Natural killer cell (primary cell): ENCODE results near the gene DAPK2. TPM values are rescaled to one million over a fixed set of nuclear protein-coding genes. Genes with fewer than 3 reads are reported as not detected.
"Not testable (repeated sequence)": the region's sequence is repeated elsewhere in the genome, so short reads cannot be mapped to it uniquely, and the experiment has no call there.

Experiments
- ATAC-seq, 3 donors: fragments of 150-1000 bp in 2 of 3; fragments of 200-7000 bp in 1 of 3; cut with Tn5 transposase; 1 replicate in 1 of 3; 2 replicates in 2 of 3; pipeline ENCODE4 v1.10.0; 2021; ENCODE audit warnings: mild to moderate bottlenecking in 2 of 3, moderate library complexity in 2 of 3
- DNase-seq, 2 donors: peaks; one replicate each; pipeline versions ENCODE4 v3.0.0 to v3.0.0-alpha.2; 2013 to 2021; ENCODE audit warnings: mixed read lengths in 1 of 2
- H3K27ac ChIP-seq: one replicate; pipeline ENCODE4 v1.5.1; 2013; ENCODE audit warnings: mild to moderate bottlenecking, low read length
- H3K27me3 ChIP-seq: one replicate; pipeline ENCODE4 v1.6.1; 2013; ENCODE audit warnings: low read length; ENCODE audit not compliant: control insufficient read depth, insufficient read depth
- H3K36me3 ChIP-seq: one replicate; pipeline ENCODE4 v1.6.1; 2013; ENCODE audit warnings: low read length; ENCODE audit not compliant: control insufficient read depth, insufficient read depth
- H3K4me1 ChIP-seq: one replicate; pipeline ENCODE4 v1.6.1; 2013; ENCODE audit warnings: low read length; ENCODE audit not compliant: control insufficient read depth, insufficient read depth
- H3K4me3 ChIP-seq: one replicate; pipeline ENCODE4 v1.5.1; 2013; ENCODE audit warnings: low read length
- H3K9me3 ChIP-seq: one replicate; pipeline ENCODE4 v1.6.1; 2013; ENCODE audit warnings: low read length; ENCODE audit not compliant: control insufficient read depth, insufficient read depth
- H3K27ac Mint-ChIP-seq, 2 donors: one replicate each; pipeline ENCODE4 v1.8.0; 2022; ENCODE audit warnings: mild to moderate bottlenecking in 2 of 2, mixed read lengths in 2 of 2, moderate library complexity in 1 of 2
- H3K27me3 Mint-ChIP-seq, 2 donors: one replicate each; pipeline ENCODE4 v1.8.0; 2022; ENCODE audit warnings: low read depth in 2 of 2, mixed read lengths in 2 of 2
- H3K36me3 Mint-ChIP-seq: one replicate; pipeline ENCODE4 v1.8.0; 2022; ENCODE audit warnings: mixed read lengths
- H3K4me1 Mint-ChIP-seq, 2 donors: one replicate each; pipeline ENCODE4 v1.8.0; 2022; ENCODE audit warnings: mixed read lengths in 2 of 2
- H3K4me3 Mint-ChIP-seq: one replicate; pipeline ENCODE4 v1.8.0; 2022; ENCODE audit warnings: mild to moderate bottlenecking, moderate library complexity, mixed read lengths
- H3K9me3 Mint-ChIP-seq, 2 donors: one replicate each; pipeline ENCODE4 v1.8.0; 2022; ENCODE audit warnings: mixed read lengths in 2 of 2
- CTCF ChIP-seq: fragments of 200-600 bp; IDR thresholded peaks from one replicate; pipeline ENCODE4 v1.8.0; 2022; ENCODE audit warnings: antibody characterized with exemption
- WGBS: methylation state at CpG from one replicate; pipeline ENCODE4 v1.1.7; 2013; ENCODE audit warnings: missing lambda C conversion rate; ENCODE audit not compliant: insufficient coverage; 5-methylcytosine and 5-hydroxymethylcytosine counted together
- intact Hi-C: fragments of 100-400 bp; cut with micrococcal nuclease; formaldehyde crosslinking; loops from one replicate; pipeline ENCODE4 v1.14.2; 2022
- total RNA-seq, 4 donors: library from RNA; stranded (reverse); fragments of 120-200 nt in 1 of 4; gene quantifications; one replicate each; pipeline versions ENCODE4 v1.2.3 to v1.2.4, GENCODE V29; 2013 to 2022

Gene DAPK2
- total RNA-seq, 3 donors from 2014 or later (not counting 1 experiment from before 2014, with no cell fraction given) = 3.7 to 25.3 (median 6.0) TPM

- Mint-ChIP-seq H3K36me3 (no peaks in the 10 kb centered on the region), H3K27ac (no peak overlapping the region), H3K27me3 (no peaks in the 10 kb centered on the region), H3K4me1 (peaks cover 0 to 10% of the 10 kb centered on the region in 2 donors), H3K9me3 (no peaks in the 10 kb centered on the region), H3K4me3 (no peak overlapping the region)
- no peaks in the 10 kb centered on the region for H3K9me3 ChIP-seq
- 83% methylated on average over 4 of the region's 4 CpGs for WGBS
- H3K4me1 ChIP-seq = peaks cover 5% of the 10 kb centered on the region
- H3K27ac ChIP-seq = no peak overlapping the region
- DNase-seq (no peak), ATAC-seq (no peak)
- peaks cover 15% of the 10 kb centered on the region for H3K36me3 ChIP-seq
- no peaks in the 10 kb centered on the region for H3K27me3 ChIP-seq
- intact Hi-C loops = no loop called here
- H3K4me3 ChIP-seq = no peak overlapping the region
- no peak for TF ChIP-seq CTCF
Measured at GRCh38 chr15:64068133-64068532, 21.8 kb upstream of the DAPK2 start.

- Mint-ChIP-seq H3K4me1 (peaks cover 0 to 10% of the 10 kb centered on the region in 2 donors), H3K36me3 (no peaks in the 10 kb centered on the region), H3K9me3 (no peaks in the 10 kb centered on the region), H3K27me3 (no peaks in the 10 kb centered on the region), H3K27ac (no peak overlapping the region), H3K4me3 (no peak overlapping the region)
- Histone ChIP-seq H3K9me3 (no peaks in the 10 kb centered on the region), H3K27ac (no peak overlapping the region), H3K27me3 (no peaks in the 10 kb centered on the region), H3K4me3 (no peak overlapping the region), H3K4me1 (peaks cover 5% of the 10 kb centered on the region), H3K36me3 (peaks cover 10% of the 10 kb centered on the region)
- TF ChIP-seq CTCF = peak; percentile 84
- DNase-seq (peak; percentile 60 to 85), ATAC-seq (peak; percentile 90 to 96 (median 95))
- intact Hi-C loops = loop anchor here (1.0 kb wide), 4 partner anchors 241 to 601 kb away; no protein-coding TSS in a partner anchor
- WGBS = 24% methylated on average over 11 of the region's 11 CpGs
Measured at GRCh38 chr15:64067564-64068030, 21.3 kb upstream of the DAPK2 start.

GRCh38 chr15:64066451-64066850 lies 20.2 kb upstream of the DAPK2 start:
- H3K36me3 Mint-ChIP-seq = no peaks in the 10 kb centered on the region
- no peak for TF ChIP-seq CTCF
- H3K9me3 Mint-ChIP-seq = no peaks in the 10 kb centered on the region
- no peak overlapping the region for H3K27ac Mint-ChIP-seq
- no peak overlapping the region for H3K4me3 Mint-ChIP-seq
- Histone ChIP-seq H3K4me3 (no peak overlapping the region), H3K27me3 (no peaks in the 10 kb centered on the region), H3K36me3 (peaks cover 1% of the 10 kb centered on the region), H3K9me3 (no peaks in the 10 kb centered on the region), H3K4me1 (peaks cover 5% of the 10 kb centered on the region), H3K27ac (no peak overlapping the region)
- WGBS = 100% methylated on average over 1 of the region's 1 CpG
- no peaks in the 10 kb centered on the region for H3K27me3 Mint-ChIP-seq
- ATAC-seq (no peak), DNase-seq (no peak)
- intact Hi-C loops = no loop called here
- H3K4me1 Mint-ChIP-seq = peaks cover 0 to 10% of the 10 kb centered on the region in 2 donors

GRCh38 chr15:64060716-64061115 lies 14.4 kb upstream of the DAPK2 start:
- 93% methylated on average over 29 of the region's 29 CpGs for WGBS
- no peaks in the 10 kb centered on the region for H3K36me3 Mint-ChIP-seq
- intact Hi-C loops = no loop called here
- ATAC-seq (no peak), DNase-seq (no peak)
- H3K4me3 Mint-ChIP-seq = no peak overlapping the region
- no peaks in the 10 kb centered on the region for H3K36me3 ChIP-seq
- no peaks in the 10 kb centered on the region for H3K4me1 Mint-ChIP-seq
- no peak for TF ChIP-seq CTCF
- no peak overlapping the region for H3K4me3 ChIP-seq
- H3K4me1 ChIP-seq = no peaks in the 10 kb centered on the region
- H3K27ac ChIP-seq = no peak overlapping the region
- no peaks in the 10 kb centered on the region for H3K9me3 ChIP-seq
- no peak overlapping the region for H3K27ac Mint-ChIP-seq
- H3K9me3 Mint-ChIP-seq = no peaks in the 10 kb centered on the region
- H3K27me3 ChIP-seq = no peaks in the 10 kb centered on the region
- peaks cover 0 to 3% of the 10 kb centered on the region in 2 donors for H3K27me3 Mint-ChIP-seq

GRCh38 chr15:64059104-64059503 lies 12.8 kb upstream of the DAPK2 start:
- H3K27ac ChIP-seq, H3K27me3 Mint-ChIP-seq, H3K9me3 ChIP-seq, H3K27me3 ChIP-seq, H3K4me1 Mint-ChIP-seq, DNase-seq, H3K36me3 ChIP-seq, H3K27ac Mint-ChIP-seq, ATAC-seq, H3K4me3 Mint-ChIP-seq, H3K36me3 Mint-ChIP-seq, intact Hi-C loops, H3K4me3 ChIP-seq, H3K4me1 ChIP-seq, H3K9me3 Mint-ChIP-seq: not testable (repeated sequence)
- 92% methylated on average over 2 of the region's 2 CpGs for WGBS
